Measurements from ENCODE around the gene GAS5.

DNA sequence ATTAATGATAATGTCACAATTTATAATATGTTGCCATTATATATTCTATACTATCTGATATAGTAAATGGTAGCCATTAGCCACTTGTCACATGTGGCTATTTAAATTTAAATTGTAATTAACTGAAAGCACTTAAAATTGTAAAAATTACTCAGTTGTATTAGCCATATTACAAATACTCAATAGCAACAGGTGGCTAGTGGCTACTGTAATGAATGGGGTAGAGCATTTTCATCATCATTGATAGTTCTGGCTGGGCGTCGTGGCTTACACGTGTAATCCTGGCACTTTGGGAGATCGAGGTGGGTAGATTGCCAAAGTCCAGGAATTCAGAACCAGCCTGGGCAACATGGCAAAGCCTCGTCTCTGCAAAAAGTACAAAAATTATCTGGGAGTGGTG is 16.9 kb upstream of the GAS5 start:
- TF ChIP-seq, protein P1, sequence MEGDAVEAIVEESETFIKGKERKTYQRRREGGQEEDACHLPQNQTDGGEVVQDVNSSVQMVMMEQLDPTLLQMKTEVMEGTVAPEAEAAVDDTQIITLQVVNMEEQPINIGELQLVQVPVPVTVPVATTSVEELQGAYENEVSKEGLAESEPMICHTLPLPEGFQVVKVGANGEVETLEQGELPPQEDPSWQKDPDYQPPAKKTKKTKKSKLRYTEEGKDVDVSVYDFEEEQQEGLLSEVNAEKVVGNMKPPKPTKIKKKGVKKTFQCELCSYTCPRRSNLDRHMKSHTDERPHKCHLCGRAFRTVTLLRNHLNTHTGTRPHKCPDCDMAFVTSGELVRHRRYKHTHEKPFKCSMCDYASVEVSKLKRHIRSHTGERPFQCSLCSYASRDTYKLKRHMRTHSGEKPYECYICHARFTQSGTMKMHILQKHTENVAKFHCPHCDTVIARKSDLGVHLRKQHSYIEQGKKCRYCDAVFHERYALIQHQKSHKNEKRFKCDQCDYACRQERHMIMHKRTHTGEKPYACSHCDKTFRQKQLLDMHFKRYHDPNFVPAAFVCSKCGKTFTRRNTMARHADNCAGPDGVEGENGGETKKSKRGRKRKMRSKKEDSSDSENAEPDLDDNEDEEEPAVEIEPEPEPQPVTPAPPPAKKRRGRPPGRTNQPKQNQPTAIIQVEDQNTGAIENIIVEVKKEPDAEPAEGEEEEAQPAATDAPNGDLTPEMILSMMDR (IDR thresholded peaks at IDR 0.05): no peak
- TF ChIP-seq EP300 (IDR thresholded peaks at IDR 0.05) (no peak), POLR2AphosphoS5 (IDR thresholded peaks at IDR 0.05) (no peak), POLR2A (IDR thresholded peaks at IDR 0.05; ENCODE audit: low read depth) (no peak)
